AG08396 (cell line): ENCODE measurements around the gene YIF1A.
"Not testable (repeated sequence)": the region's sequence is repeated elsewhere in the genome, so short reads cannot be mapped to it uniquely, and the experiment has no call there.

Source experiments
- DNase-seq: peaks from one replicate; pipeline ENCODE4 v3.0.0; 2012; ENCODE audit warnings: low spot score, mixed read lengths

Gene YIF1A

DNA sequence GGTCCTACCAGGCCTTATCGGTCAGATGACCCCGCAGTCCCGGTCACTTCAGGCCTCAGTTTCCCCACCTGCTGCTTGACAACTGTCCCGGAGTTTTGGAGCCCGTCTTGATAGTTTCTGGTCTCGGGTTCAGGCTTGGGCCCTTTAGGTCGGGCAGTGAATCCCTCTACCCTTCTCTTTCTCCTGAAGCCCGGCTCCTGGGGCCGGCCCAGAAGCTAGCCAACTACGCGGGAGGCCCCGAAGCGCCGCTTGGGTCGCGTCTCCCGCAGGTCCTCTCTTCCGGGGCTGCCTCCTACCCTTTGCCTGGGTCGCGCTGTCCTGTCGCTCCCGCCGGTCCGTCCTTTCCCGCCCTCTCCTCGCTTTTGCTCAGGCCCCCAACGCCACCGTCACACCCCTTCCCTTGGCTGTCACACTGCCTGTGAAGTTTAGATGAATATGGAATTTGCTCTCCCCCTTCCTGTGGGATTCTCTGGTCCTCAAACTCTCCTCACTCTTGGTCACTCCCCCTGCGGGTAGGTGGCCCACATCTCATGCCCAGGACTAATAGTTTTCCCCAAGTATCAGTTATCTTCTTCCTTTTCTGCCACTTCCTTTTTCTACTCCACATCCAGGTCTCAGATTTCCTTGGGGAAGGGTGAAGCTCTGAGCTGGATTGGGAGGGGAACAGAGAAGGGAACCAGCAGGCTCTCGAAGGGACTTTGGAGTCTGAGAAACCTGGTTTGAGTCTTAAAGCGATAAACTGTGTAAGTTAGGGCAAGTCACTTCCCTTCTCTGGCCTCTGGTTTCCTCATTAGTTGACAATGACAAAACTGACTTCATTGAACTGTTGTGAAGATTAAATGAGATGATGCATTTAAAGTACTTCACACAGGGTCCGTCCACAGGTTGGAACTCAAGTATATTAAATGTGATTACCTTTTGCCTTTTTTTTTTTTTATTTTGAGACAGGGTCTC is 19.7 kb downstream of the YIF1A start:
- peak; percentile 63 for DNase-seq

DNA sequence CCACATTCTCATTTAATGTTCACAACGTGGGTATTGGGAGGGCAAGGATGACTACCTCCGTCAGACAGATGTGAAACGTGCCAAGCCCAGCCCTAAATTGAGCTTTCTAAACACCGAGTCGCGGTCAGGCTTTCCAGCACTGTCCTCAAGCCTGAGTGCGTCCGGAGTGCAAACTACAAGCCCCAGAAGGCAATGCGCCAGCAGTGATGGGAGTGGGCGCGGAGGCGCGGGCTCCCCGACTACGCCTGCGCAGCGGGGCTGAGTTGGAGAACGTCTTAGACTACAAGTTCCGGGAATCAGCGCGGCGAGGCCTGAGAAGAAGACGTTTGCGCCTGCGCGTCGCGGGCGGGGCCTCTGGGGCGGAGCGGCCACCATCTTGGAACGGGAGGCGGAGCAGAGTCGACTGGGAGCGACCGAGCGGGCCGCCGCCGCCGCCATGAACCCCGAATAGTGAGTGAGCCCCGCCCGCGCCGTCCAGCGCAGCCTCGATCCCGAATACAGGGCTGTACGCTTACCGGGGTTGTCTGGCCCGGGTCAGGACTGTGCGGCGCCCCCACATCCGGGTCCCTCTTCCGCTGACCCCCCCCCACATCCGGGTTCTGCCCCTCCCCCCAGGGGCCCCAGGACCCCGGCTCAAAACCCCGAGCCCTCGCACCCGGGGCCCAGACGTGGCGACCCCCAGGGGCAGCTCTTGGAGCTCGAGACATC is 20.5 kb downstream of the YIF1A start, which contains the start of gene RAB1B:
TSS of gene RAB1B (plus strand) at position 396 of the 708 bp plus-strand sequence. CDS start at position 437, 41 bp downstream.
- DNase-seq = peak; percentile 100

- DNase-seq = peak; percentile 94
Observed at GRCh38 chr11:66267379-66268243, 21.3 kb downstream of the YIF1A start.

DNA sequence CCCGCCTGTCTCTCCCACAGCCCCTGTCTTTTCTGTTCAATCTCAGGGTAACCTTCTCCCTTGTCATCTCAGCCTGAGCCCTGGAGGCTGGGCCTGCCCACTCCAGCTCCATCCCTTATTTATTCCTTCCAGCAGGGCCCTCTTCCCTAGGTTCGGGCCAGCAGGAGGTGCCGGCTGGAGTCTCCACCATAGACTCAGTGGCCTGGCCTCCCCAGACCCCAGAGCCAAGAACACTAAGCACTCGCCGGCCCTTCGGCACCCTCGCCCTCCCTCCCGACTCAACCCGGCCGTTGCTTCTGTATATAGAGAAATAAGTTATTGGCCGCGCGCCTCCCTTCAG is 21.9 kb downstream of the YIF1A start:
- no peak for DNase-seq

DNA sequence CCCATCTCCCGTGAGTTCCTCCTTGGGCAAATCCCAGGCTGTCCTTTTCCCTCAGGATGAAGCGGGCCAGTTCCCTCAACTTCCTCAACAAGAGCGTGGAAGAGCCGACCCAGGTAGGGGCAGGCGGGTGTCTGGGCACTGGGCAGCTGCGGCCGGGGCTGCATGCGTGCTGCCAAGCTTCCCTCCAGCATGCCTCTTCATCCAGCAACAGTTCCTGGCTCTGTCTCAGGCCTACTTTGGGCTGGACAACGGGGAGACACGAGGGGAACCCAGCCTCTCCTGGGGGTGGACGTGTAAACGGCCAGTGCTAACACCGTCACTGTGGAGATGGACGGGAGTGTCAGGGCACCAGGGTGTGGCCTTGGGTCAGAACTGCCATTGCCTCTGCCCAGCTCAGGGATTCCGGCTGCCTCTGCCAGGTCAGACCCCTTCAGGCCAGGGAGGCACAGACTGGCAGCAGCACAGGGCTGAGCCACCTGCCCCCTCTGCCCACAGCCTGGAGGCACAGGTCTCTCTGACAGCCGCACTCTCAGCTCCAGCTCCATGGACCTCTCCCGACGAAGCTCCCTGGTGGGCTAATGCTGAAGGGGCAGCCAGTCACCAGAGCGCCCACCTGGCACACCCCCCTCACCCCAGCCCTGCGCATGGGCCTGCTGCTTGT is 22.4 kb downstream of the YIF1A start:
- DNase-seq = no peak

- no peak for DNase-seq
Observed at GRCh38 chr11:66265531-66266377, 23.2 kb downstream of the YIF1A start.

GRCh38 chr11:66264914-66265313 is 24.0 kb downstream of the YIF1A start:
- DNase-seq = no peak

DNA sequence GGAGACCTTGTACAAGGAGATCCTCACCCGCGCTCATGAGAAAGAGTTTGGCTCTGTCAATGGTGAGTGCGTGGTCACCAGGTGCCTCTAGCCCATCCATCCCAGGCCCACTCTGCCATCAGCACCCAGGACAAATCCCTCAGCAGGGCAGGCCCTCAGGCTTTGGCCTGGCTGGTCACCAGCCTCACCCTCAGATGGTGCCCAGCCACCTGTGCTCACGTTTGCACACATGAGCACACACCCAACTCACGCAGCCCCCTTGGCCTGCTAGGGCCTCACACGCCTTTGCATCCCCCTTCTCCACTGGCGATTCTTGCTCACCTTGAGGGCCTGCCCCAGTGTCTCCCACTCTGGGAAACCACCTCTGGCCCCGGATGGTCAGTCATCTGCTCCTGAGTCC is 24.6 kb downstream of the YIF1A start:
- DNase-seq = no peak

- DNase-seq = no peak
Observed at GRCh38 chr11:66263785-66264184, 25.2 kb downstream of the YIF1A start.

- DNase-seq = no peak
Observed at GRCh38 chr11:66263231-66263630, 25.7 kb downstream of the YIF1A start.

DNA sequence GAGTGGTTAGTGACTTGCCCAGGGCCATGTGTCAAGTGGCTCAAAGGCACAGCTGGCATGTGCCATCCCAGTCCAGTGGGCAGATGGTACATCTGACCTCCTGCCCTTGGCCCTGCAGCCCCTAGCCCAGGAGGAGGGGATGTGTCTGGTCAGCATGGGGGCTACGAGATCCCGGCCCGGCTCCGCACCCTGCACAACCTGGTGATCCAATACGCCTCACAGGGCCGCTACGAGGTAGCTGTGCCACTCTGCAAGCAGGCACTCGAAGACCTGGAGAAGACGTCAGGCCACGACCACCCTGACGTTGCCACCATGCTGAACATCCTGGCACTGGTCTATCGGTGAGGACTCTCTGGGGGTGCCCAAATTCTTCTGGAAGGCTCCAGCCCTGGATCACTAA is 26.2 kb downstream of the YIF1A start:
- no peak for DNase-seq

DNA sequence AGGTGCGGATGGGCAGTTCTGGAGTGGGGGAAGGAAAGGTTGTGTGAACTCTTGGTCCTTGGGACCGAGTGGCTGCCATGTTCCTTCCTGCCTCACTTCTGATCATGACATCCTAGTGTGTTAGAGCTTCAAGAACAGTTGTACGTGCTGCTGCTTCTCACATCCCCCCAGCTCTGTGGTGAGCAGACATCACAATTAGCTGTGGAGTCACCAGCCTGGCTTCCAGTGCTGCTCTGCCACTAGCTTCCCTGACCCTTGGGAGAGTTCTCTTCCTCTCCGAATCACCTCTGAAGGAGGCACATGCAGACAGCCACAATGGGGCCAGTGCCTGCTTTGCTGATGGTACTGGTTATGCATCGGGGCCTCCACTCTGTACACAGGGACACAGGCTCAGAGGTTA is 26.8 kb downstream of the YIF1A start:
- DNase-seq = no peak

GRCh38 chr11:66261578-66261977 is 27.4 kb downstream of the YIF1A start:
- DNase-seq = no peak

DNA sequence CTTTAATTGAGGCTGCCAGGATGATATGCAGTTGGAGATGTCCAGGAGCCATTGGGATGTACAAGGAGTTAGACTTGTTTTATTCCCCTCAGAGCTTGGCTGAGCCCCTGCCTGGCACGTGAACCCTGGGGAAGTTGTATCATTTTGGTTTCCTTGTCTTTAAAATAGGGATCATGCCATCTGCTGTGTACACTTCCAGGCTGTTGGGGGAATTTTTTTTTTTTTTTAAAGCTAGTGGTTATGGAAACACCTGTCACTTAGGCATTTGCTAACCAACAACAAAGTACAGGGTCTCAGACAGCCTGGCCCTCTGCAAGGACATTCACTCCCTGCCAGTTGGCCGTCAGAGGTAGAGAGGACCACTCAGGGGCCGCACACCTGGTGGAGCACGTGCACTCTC is 29.0 kb downstream of the YIF1A start:
- no peak for DNase-seq

DNA sequence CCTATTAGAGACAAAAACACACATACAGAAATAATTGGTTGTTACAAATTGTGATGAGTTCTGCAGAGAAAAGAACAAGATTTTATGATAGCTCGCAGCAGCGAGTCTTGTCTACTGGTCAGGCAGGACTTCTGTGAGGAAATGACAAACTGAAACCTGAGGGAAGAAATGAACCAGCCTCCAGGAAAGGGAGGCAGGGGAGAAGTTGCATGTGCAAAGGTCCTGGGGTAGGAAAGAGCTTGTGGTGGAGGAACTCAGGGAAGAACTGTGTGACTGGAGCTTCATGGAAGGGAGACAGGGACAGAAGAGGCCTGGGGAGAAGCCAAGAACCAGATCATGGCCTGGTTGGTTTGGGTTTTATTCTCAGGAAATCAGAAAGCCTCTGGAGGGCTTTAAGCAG is 29.7 kb downstream of the YIF1A start:
- no peak for DNase-seq

- no peak for DNase-seq
Observed at GRCh38 chr11:66258473-66258893, 30.5 kb downstream of the YIF1A start.

GRCh38 chr11:66253081-66253480 is 35.9 kb downstream of the YIF1A start:
- DNase-seq = not testable (repeated sequence)

- no peak for DNase-seq
Observed at GRCh38 chr11:66251809-66252208, 37.1 kb downstream of the YIF1A start.

DNA sequence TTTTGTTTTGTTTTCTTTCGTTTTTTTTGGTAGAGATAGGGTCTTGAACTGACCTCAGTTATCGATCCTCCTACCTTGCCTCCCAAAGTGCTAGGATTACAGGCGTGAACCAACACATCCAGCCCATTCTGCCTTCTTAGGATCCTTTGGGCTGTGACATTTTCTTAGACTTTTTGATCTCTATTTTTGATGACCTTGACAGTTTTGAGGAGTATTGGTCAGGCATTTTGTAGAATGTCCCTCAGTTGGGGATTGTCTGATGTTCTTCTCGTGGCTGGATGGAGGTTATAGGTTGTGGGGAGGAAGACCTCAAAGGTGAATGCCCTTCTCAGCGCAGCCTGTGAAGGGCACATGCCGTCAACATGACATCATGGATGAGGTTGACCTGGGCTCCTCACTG is 40.0 kb downstream of the YIF1A start:
- DNase-seq = no peak

DNA sequence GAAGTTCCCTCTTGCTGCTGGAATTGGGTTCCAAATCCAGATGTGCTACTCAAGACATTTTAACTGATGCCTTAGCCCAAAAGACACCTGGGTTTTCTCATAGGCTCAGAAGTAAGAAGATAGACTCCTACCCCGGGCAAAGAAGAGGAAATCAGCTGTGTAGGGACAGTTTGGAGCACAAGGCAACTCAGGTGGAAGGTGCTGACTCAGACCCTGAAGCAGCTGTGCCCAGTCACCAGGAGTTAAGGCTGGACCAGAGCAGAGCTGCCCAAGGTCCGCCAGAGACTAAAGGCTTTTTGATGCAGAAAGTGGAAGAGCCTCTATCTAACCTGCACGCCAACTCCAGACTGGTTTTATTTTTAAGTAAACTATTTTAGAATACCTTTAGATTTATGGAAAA is 41.1 kb downstream of the YIF1A start:
- DNase-seq = no peak

- no peak for DNase-seq
Observed at GRCh38 chr11:66247295-66247694, 41.6 kb downstream of the YIF1A start.
